ENCODE data around the gene ANKRD20A1. TPM values are rescaled to one million over a fixed set of nuclear protein-coding genes. Genes with fewer than 3 reads are reported as not detected.
"Not testable (repeated sequence)": the region's sequence is repeated elsewhere in the genome, so short reads cannot be mapped to it uniquely, and the experiment has no call there.

Gene ANKRD20A1
- 0.85 TPM in 1 of 2 replicates, not detected in the other for total RNA-seq

DNA sequence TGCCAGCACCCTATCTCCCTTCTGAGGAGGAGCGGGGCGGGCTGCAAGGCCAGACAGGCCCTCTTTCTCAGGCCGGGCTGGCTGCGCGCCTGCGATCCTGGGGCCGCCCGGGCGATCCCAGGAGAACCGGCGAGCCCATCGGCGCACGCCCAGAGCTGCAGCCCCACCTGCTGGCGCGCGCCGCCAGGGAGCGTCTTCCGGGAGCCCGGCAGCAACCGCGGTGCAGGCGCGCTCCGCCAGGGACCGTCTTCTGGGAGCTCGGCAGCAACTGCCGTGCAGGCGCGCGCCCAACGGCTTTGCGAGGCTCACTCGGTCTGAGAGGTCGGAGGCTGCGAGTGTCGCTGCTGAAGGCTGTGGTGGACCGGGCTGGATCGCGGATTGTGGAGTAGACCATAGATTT lies at the start of gene ANKRD20A1:
TSS of gene ANKRD20A1 (plus strand) at position 61 of the 400 bp plus-strand sequence. CDS start 496 bp downstream, outside the sequence.
- not testable (repeated sequence) for DNase-seq (ENCODE audit: low read depth)

DNA sequence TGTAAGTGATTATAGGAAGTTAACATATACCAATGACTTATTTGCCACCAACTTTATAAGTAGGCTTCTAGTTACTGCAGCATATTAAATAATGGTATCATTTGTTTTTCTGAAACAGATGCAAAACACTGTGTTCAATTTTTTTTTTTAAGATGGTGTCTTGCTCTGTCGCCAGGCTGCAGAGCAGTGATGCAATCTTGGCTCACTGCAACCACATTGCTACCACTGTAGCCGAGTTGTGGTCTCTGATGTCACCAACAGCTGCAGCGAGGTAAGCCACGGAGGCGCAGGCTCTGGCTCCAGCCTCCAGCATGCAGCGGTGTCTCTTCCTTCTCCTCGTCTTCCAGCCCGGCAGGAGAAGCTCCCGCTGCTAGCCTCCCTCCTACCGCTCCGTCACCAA lies 26.6 kb upstream of the ANKRD20A1 start:
- not testable (repeated sequence) for DNase-seq (ENCODE audit: low read depth)
